Osteoblast (primary cell): ENCODE results near the gene TMEM260. TPM values are rescaled to one million over a fixed set of nuclear protein-coding genes. Genes with fewer than 3 reads are reported as not detected.
"Not testable (repeated sequence)": the region's sequence is repeated elsewhere in the genome, so short reads cannot be mapped to it uniquely, and the experiment has no call there.

ENCODE experiments used
- DNase-seq: peaks from one replicate; pipeline ENCODE4 v3.0.0; 2011; ENCODE audit warnings: low spot score, mixed read lengths; ENCODE audit not compliant: insufficient read length; ENCODE audit errors: missing footprints
- H2AFZ ChIP-seq: 2 replicates; pipeline ENCODE4 v1.6.0; 2011; ENCODE audit warnings: mild to moderate bottlenecking, low read length
- H3K27ac ChIP-seq: 2 replicates; pipeline ENCODE4 v1.5.1; 2011; ENCODE audit warnings: mild to moderate bottlenecking, low read depth, low read length, moderate library complexity
- H3K27me3 ChIP-seq: 2 replicates; pipeline ENCODE4 v1.6.0; 2012; ENCODE audit warnings: mild to moderate bottlenecking, control low read depth, inconsistent platforms, low read length, moderate library complexity; ENCODE audit not compliant: insufficient read depth
- H3K36me3 ChIP-seq: 2 replicates; pipeline ENCODE4 v1.5.1; 2011; ENCODE audit warnings: mild to moderate bottlenecking, low read length, control low read depth, moderate library complexity; ENCODE audit not compliant: insufficient read depth
- H3K4me1 ChIP-seq: 2 replicates; pipeline ENCODE4 v1.5.1; 2011; ENCODE audit warnings: mild to moderate bottlenecking, low read length, control low read depth, moderate library complexity; ENCODE audit not compliant: insufficient read depth
- H3K4me2 ChIP-seq: 2 replicates; pipeline ENCODE4 v1.6.0; 2011; ENCODE audit warnings: mild to moderate bottlenecking, low read length; ENCODE audit not compliant: insufficient read depth
- H3K4me3 ChIP-seq: fragments of 200-600 bp; sonication (generic); 3 replicates; pipeline ENCODE4 v1.5.1; 2012; ENCODE audit warnings: mild to moderate bottlenecking, low read length, inconsistent platforms; ENCODE audit not compliant: insufficient read depth
- H3K79me2 ChIP-seq: 2 replicates; pipeline ENCODE4 v1.6.0; 2012; ENCODE audit warnings: mild to moderate bottlenecking, low read length, control low read depth, inconsistent platforms; ENCODE audit not compliant: insufficient read depth
- H3K9me3 ChIP-seq: 2 replicates; pipeline ENCODE4 v1.5.1; 2011; ENCODE audit warnings: low read depth, low read length, control low read depth
- H4K20me1 ChIP-seq: 2 replicates; pipeline ENCODE4 v1.6.0; 2012; ENCODE audit warnings: mild to moderate bottlenecking, low read length, control low read depth; ENCODE audit not compliant: insufficient read depth
- CTCF ChIP-seq: IDR thresholded peaks from 2 replicates; pipeline ENCODE4 v1.5.1; 2011; ENCODE audit warnings: mild to moderate bottlenecking, low read depth, low read length, moderate library complexity; ENCODE audit errors: extremely low read depth
- total RNA-seq: library from RNA; depleted of rRNA; stranded (reverse); fragments of >200 nt; gene quantifications from 2 replicates; pipeline ENCODE4 v1.2.3, GENCODE V29; 2012

The TMEM260 gene
- total RNA-seq, 1 donor: 15.6 TPM

GRCh38 chr14:56594428-56594827 is 14.8 kb downstream of the TMEM260 start:
- no peak for TF ChIP-seq CTCF
- DNase-seq: no peak
- Histone ChIP-seq H2AFZ (no peak overlapping the region), H3K27ac (no peak overlapping the region), H3K4me2 (no peak overlapping the region), H3K4me3 (no peak overlapping the region), H3K27me3 (no peaks in the 10 kb centered on the region), H4K20me1 (peaks cover 5% of the 10 kb centered on the region), H3K4me1 (no peaks in the 10 kb centered on the region), H3K9me3 (no peaks in the 10 kb centered on the region), H3K79me2 (no peaks in the 10 kb centered on the region), H3K36me3 (peaks cover 4% of the 10 kb centered on the region)

- Histone ChIP-seq H2AFZ (no peak overlapping the region), H3K27me3 (no peaks in the 10 kb centered on the region), H3K9me3 (no peaks in the 10 kb centered on the region), H3K79me2 (no peaks in the 10 kb centered on the region), H3K4me3 (no peak overlapping the region), H3K27ac (no peak overlapping the region), H3K36me3 (peaks cover 4% of the 10 kb centered on the region), H3K4me1 (no peaks in the 10 kb centered on the region), H4K20me1 (no peaks in the 10 kb centered on the region), H3K4me2 (no peak overlapping the region)
- no peak for TF ChIP-seq CTCF
- no peak for DNase-seq
Observed at GRCh38 chr14:56598519-56598918, 18.9 kb downstream of the TMEM260 start.

GRCh38 chr14:56603648-56604047 is 24.1 kb downstream of the TMEM260 start:
- Histone ChIP-seq H3K79me2 (no peaks in the 10 kb centered on the region), H3K36me3 (no peaks in the 10 kb centered on the region), H3K4me3 (no peak overlapping the region), H3K4me1 (no peaks in the 10 kb centered on the region), H3K27me3 (no peaks in the 10 kb centered on the region), H2AFZ (no peak overlapping the region), H3K27ac (no peak overlapping the region), H3K4me2 (no peak overlapping the region), H3K9me3 (no peaks in the 10 kb centered on the region), H4K20me1 (no peaks in the 10 kb centered on the region)
- no peak for TF ChIP-seq CTCF
- DNase-seq: no peak

DNA sequence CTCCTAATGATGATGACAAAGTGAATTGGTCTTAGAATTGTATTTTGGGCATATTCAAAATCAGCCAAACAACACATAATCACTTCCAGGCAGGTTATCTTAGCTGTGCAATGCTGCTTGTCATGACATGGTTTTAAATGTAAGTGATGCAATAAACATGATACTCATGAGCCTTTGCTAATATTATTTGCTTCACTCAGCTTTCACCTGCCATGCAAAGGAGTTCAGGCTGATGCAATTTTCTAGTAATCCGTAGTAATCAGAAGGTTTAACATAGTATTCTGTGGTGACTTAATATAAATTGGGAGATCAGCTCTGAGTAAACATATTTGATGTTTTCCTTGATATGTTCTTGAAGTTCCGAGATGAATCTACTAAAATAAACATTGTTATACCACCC is 29.1 kb downstream of the TMEM260 start:
- peaks cover 6% of the 10 kb centered on the region for H3K36me3 ChIP-seq
- no peaks in the 10 kb centered on the region for H4K20me1 ChIP-seq
- no peak overlapping the region for H3K4me3 ChIP-seq
- H3K79me2 ChIP-seq: no peaks in the 10 kb centered on the region
- H2AFZ ChIP-seq: no peak overlapping the region
- TF ChIP-seq CTCF: no peak
- no peaks in the 10 kb centered on the region for H3K9me3 ChIP-seq
- no peak overlapping the region for H3K27ac ChIP-seq
- DNase-seq: no peak
- no peak overlapping the region for H3K4me2 ChIP-seq
- no peaks in the 10 kb centered on the region for H3K27me3 ChIP-seq
- no peaks in the 10 kb centered on the region for H3K4me1 ChIP-seq

DNA sequence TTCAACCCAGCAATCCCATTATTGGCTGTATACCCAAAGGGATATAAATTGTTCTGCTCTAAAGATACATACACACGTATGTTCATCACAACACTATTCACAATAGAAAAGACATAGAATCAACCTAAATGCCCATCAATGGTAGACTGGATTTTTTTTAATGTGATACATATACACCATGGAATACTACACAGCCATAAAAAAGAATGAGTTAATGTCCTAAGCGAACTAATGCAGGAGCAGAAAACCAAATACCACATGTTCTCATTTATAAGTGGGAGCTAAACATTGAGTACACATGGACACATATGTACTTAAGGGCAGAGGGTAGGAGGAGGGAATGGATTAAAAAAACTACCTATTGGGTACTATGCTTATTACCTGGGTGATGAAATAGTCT is 32.1 kb downstream of the TMEM260 start:
- not testable (repeated sequence) for H3K4me2 ChIP-seq, H3K9me3 ChIP-seq, H3K27ac ChIP-seq, H4K20me1 ChIP-seq, H3K4me1 ChIP-seq, H2AFZ ChIP-seq, DNase-seq, H3K27me3 ChIP-seq, H3K4me3 ChIP-seq, H3K79me2 ChIP-seq
- H3K36me3 ChIP-seq: peaks cover 10% of the 10 kb centered on the region
